ENCODE data around the gene LCN1. TPM values are rescaled to one million over a fixed set of nuclear protein-coding genes. Genes with fewer than 3 reads are reported as not detected.

The LCN1 gene
- polyA plus RNA-seq, 6 donors from 2014 or later, result not detected

DNA sequence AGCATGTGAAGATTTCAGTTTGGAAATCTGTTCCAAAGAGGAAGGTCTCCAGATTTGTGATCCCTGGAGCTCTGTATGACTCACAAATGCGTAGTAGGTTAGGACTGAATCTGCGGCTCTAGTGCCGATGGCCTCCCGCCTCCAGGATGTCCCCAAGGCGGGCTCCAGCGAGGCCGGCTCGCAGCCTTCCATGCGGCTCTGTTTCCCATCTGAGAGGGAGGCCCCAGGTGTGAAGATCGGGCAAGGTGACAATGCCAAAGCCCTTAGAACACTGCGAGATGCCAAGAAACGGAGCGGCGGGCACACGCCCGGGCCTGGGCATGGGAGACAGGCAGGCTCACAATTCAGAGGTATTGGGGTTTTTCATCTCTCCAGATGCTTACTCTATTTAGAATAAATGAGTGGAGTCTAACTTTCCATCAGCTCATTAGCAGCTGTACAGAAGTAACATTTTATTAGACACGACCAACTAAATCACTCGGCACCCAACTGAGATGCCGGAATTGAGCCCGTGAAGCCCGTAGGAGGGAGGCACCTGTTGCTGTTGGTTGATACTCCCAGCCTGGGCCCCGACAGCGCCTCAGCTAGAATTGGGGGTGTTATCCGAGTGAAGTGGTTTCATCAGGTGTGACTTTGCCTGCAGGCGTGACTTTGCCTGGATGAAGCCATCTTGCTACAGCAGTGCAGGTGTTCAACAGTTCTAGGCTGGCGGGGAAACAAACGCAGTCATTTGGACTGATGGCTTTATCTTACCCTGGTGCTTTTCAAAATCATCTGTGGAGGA is 28.2 kb upstream of the LCN1 start:
- Mint-ChIP-seq H3K4me3 (no peak overlapping the region), H3K4me1 (no peaks in the 10 kb centered on the region), H3K36me3 (no peaks in the 10 kb centered on the region), H3K27me3 (peaks cover 0 to 13% (median 0%) of the 10 kb centered on the region in 3 donors), H3K9me3 (no peaks in the 10 kb centered on the region), H3K27ac (no peak overlapping the region)
- ATAC-seq (ENCODE audit: low read depth in 2 of 2) (no peak), DNase-seq (no peak)

DNA sequence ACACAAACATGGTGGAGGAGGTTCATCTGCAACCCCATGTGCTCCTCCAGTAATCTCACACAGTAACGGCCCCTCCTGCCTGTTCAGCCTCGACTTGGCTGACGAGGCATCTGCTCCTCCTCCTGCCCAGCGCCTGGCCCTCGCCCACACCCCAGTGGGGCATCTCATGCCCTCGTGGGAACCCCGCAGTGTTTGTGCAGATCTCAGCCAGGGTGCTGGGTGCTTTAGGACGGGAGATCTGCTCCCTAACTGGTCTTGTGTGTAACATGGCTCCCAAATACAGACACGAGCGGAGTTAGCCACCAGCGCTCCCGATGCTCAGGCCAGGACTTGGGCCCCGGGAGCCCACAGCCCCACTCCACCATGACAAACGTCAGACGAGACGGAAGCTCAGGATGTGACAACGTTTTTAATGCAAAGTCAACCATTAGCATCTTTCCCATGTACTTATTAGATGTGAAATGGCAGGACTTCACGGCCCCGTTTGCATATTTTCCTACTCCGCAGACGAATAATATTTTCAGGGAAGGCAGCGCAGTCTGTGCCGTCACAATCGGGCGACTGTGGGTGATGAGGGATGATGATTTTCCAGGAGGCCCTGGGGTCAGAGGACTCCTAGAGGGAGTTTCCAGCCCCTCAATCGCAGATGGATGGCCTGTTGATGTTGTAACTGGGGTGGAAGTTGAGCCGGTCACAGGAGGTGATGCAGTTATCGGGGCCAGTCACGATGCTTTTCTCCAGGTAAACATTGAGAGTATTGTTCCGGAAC is 26.3 kb upstream of the LCN1 start:
- DNase-seq (no peak), ATAC-seq (ENCODE audit: low read depth in 2 of 2) (no peak)
- Mint-ChIP-seq H3K27me3 (peaks cover 0 to 19% (median 0%) of the 10 kb centered on the region in 3 donors), H3K27ac (no peak overlapping the region), H3K4me3 (peak overlapping the region in 1 of 8 donors; percentile 10), H3K36me3 (no peaks in the 10 kb centered on the region), H3K4me1 (peaks cover 3 to 8% (median 7%) of the 10 kb centered on the region in 3 donors), H3K9me3 (no peaks in the 10 kb centered on the region)

DNA sequence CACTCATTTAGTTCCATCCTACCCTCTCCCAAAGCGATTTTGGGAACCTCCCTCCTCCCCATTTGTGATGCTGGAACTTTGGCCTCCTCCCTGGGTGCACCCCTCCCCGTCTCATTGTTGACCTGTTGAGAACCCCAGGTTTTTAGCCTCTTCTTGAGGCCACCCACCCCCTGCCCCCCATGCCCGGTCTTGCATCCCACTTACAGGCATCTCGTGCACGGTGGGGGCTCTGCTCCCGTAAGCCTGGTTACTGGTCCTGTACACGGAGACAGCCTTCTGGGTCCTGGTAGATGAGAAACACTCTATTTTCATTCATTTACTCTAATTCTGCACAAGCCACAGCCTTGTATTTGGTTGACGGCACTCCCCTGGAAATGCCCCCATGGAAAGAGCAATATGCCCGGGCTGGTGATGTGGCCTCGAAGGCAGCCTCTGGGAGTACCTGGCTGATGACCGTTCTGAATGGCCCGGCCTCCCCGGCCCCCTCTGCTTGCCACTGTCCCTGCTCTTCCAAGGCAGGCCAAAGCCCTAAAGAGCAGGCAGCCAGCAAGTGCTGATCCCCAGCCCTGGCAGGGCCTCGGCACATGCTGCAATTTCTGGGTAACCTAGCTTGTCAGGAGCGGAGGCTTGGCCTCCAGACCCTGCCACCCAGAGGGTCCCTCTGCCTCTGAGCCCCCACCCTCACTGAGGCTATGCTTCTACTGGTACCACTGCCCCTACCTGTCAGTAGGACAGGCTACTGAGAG is 22.7 kb upstream of the LCN1 start:
- H3K9me3 Mint-ChIP-seq, result no peaks in the 10 kb centered on the region
- DNase-seq (no peak), ATAC-seq (ENCODE audit: low read depth in 2 of 2) (no peak)
- peaks cover 0 to 19% (median 0%) of the 10 kb centered on the region in 3 donors for H3K27me3 Mint-ChIP-seq
- H3K27ac Mint-ChIP-seq, result peak overlapping the region in 1 of 6 donors; percentile 64
- peak overlapping the region in 5 of 8 donors; percentile 84 to 97 (median 93) for H3K4me3 Mint-ChIP-seq
- no peaks in the 10 kb centered on the region for H3K36me3 Mint-ChIP-seq
- H3K4me1 Mint-ChIP-seq, result peaks cover 15 to 37% (median 22%) of the 10 kb centered on the region in 3 donors

DNA sequence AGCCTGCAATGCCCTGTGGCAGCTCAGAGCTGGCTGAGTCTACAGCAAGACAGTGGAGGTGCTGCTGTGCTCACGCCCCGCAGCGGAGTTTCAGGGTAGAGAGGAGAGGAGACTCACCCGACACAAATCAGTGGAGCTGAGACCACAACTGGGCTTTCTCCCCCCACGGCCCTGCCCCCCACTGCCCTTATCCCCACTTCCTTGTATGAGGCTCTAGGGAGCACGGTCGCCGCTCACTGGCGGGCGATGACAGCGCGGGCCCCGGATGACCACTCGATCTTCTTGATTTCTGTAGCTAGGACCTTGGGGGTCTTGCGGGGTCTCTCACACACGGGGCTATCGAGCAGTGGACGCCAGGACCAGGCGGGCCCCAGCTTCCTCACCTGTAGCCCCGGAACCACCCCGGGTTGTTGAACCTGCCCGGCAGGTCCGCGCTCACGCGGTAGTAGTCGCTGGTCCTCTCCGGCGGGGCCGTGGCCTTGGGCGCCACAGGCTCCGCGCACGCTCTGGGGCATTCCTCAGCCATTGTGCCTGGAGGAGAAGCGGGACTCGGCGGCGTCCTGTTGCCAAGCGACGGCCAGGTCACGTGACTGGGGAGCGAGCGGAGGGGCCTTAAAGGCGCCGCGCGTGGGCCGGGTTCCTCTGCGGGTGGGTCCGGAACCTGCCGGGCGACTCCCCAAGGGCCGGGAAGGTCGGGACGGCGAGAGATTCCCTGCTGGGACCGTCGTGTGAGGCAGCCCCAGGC is 21.7 kb upstream of the LCN1 start:
- peaks cover 16 to 43% (median 26%) of the 10 kb centered on the region in 3 donors for H3K4me1 Mint-ChIP-seq
- peaks cover 0 to 2% of the 10 kb centered on the region in 2 donors for H3K36me3 Mint-ChIP-seq
- H3K27me3 Mint-ChIP-seq, result peaks cover 0 to 18% (median 0%) of the 10 kb centered on the region in 3 donors
- ATAC-seq (ENCODE audit: low read depth in 2 of 2), result peak; percentile 64 to 72
- peak overlapping the region; percentile 83 to 97 (median 90) for H3K4me3 Mint-ChIP-seq
- peak overlapping the region in 3 of 6 donors; percentile 6 to 82 (median 66) for H3K27ac Mint-ChIP-seq
- peak; percentile 83 for DNase-seq
- no peaks in the 10 kb centered on the region for H3K9me3 Mint-ChIP-seq

DNA sequence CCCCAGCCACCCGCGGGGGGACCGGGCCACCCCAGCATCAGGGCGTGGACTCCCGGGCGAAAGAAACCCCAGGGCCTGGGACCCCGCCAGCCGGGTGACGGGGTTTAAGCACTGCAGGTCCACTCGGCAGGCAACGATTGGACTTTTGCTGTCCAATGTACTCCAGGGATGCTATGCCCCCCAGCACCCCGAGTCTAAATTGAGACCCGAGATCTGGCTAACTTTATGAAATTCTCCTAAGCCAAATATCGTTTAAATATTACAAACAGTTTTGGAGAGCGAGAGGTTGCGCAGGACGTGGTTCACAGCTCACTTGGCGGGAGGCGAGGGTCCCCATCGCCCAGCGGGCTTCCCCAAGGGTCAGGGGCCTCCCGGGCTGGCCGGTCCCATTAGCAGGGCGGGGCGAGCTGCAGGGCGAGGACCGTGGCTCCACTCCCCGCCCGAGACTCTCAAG is 21.1 kb upstream of the LCN1 start:
- no peak for DNase-seq

GRCh38 chr9:135500525-135501260 is 20.5 kb upstream of the LCN1 start, which contains the start of gene MRPS2:
Gene MRPS2, plus strand, starts transcription at chr9:135500682. Its CDS starts 29 bp downstream, at chr9:135500711.
- H3K4me1 Mint-ChIP-seq, result peaks cover 19 to 51% (median 29%) of the 10 kb centered on the region in 3 donors
- no peaks in the 10 kb centered on the region for H3K9me3 Mint-ChIP-seq
- H3K27ac Mint-ChIP-seq, result peak within 1 kb of the TSS in 5 of 6 donors; percentile 70 to 94 (median 88)
- peak; percentile 91 to 94 for ATAC-seq (ENCODE audit: low read depth in 2 of 2)
- peaks cover 0 to 11% (median 0%) of the 10 kb centered on the region in 3 donors for H3K27me3 Mint-ChIP-seq
- H3K4me3 Mint-ChIP-seq, result peak within 1 kb of the TSS; percentile 86 to 97 (median 94)
- DNase-seq, result peak; percentile 86
- peaks cover 0 to 11% of the 10 kb centered on the region in 2 donors for H3K36me3 Mint-ChIP-seq

More for the DNA sequence above, 21.1 kb upstream of the LCN1 start:
- no peaks in the 10 kb centered on the region for H3K9me3 Mint-ChIP-seq
- H3K27me3 Mint-ChIP-seq, result peaks cover 0 to 12% (median 0%) of the 10 kb centered on the region in 3 donors
- peak; percentile 9 to 13 for ATAC-seq (ENCODE audit: low read depth in 2 of 2)
- H3K27ac Mint-ChIP-seq, result peak overlapping the region in 2 of 6 donors; percentile 87 to 88
- peaks cover 19 to 49% (median 29%) of the 10 kb centered on the region in 3 donors for H3K4me1 Mint-ChIP-seq
- H3K4me3 Mint-ChIP-seq, result peak overlapping the region; percentile 86 to 97 (median 94)
- peaks cover 0 to 8% of the 10 kb centered on the region in 2 donors for H3K36me3 Mint-ChIP-seq

DNA sequence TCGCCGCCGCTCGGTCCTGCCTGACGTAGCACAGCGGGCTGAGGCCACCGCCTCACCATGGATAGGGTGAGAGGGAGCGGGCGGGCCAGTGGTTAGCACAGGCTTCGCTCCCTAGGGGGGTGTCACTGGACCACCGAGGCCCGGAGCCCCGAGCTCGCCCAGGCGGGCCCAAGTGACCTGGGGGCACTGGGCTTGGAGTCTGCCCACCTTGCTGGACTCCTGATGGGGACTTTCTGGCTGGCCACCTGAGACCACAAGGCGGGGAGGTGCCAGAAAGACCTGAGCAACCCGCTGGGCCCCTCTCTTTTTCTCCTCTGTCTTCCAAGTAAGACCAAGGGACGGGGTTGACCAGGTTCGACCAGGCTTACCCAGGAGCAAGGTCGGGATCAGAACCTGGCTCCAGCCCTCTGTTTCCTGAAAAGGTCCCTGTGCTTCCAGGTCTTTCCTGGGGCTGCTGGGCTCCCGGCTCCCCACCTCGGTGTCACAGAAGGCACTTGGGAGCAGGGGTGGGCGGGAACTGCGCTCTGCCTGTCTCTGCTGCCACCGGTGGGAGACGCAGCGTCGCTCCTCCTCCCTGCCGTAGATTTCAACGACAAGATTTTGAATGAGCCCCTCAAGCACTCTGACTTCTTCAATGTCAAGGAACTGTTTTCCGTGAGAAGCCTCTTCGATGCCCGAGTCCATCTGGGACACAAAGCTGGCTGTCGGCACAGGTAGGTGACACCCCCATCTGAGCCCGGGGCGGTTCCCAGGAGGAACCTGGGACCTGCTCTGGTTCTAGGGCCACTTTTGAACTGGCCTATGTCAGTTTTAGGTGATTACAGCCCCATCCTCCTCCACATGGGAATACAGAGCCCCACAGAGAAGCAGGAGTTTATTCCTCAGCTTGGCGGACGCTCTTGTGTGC is 19.7 kb upstream of the LCN1 start:
- DNase-seq (no peak), ATAC-seq (ENCODE audit: low read depth in 2 of 2) (no peak)
- Mint-ChIP-seq H3K27ac (peak overlapping the region in 5 of 6 donors; percentile 47 to 95 (median 80)), H3K9me3 (no peaks in the 10 kb centered on the region), H3K27me3 (peaks cover 0 to 11% (median 0%) of the 10 kb centered on the region in 3 donors), H3K4me3 (peak overlapping the region; percentile 83 to 97 (median 94)), H3K4me1 (peaks cover 19 to 51% (median 29%) of the 10 kb centered on the region in 3 donors), H3K36me3 (peaks cover 0 to 11% of the 10 kb centered on the region in 2 donors)

DNA sequence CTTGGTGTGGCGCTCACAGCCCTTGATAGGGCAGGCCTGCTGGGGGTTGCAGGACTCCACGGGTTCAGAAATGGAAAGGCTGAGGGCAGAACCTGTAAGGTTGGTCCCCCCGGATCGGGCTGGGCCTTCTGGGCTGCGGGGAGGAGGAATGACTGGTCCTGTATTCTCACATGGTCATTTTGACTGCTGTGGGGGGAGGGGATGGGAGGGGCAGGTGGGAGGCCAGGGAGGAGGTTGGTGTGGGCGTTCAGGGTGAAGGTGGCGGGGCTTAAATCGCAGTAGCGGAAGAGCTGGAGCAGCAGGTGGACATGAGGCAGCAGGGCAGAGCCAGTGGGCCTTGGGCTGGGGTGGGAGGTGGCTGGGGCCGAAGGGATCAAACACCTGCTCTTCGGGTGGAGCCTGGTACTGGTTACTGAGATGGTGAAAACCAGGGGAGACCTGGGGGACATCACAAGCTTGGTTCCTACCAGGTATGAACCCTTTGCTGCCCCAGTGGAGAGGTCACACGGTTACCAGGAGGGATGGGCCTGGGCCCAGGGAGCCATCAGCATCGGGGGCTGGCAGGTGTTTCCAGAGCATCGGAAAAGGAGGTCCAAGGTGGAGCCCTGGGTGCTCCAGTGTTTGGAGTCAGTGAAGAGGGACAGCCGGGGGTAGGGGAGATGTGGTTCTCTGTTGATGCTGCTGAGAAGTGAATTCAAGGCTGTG is 18.9 kb upstream of the LCN1 start:
- peaks cover 0 to 2% (median 0%) of the 10 kb centered on the region in 7 donors for H3K9me3 Mint-ChIP-seq
- peak overlapping the region in 3 of 6 donors; percentile 20 to 95 (median 67) for H3K27ac Mint-ChIP-seq
- H3K36me3 Mint-ChIP-seq, result peaks cover 0 to 11% of the 10 kb centered on the region in 2 donors
- peaks cover 0 to 15% (median 0%) of the 10 kb centered on the region in 3 donors for H3K27me3 Mint-ChIP-seq
- DNase-seq (no peak), ATAC-seq (ENCODE audit: low read depth in 2 of 2) (no peak)
- H3K4me1 Mint-ChIP-seq, result peaks cover 19 to 51% (median 29%) of the 10 kb centered on the region in 3 donors
- H3K4me3 Mint-ChIP-seq, result peak overlapping the region; percentile 83 to 97 (median 94)

- Mint-ChIP-seq H3K4me3 (peak overlapping the region in 4 of 8 donors; percentile 31 to 96 (median 74)), H3K27me3 (peaks cover 0 to 13% (median 0%) of the 10 kb centered on the region in 3 donors), H3K9me3 (peaks cover 0 to 4% (median under 1%) of the 10 kb centered on the region in 7 donors), H3K27ac (no peak overlapping the region), H3K4me1 (peaks cover 19 to 51% (median 29%) of the 10 kb centered on the region in 3 donors), H3K36me3 (peaks cover 0 to 13% of the 10 kb centered on the region in 2 donors)
- no peak for ATAC-seq (ENCODE audit: low read depth in 2 of 2)
- DNase-seq, result no peak
Measured at GRCh38 chr9:135502873-135503321, 18.3 kb upstream of the LCN1 start.

Measured in naive B cell (primary cell).